ENCODE results near the gene CHRNB2. TPM values are rescaled to one million over a fixed set of nuclear protein-coding genes. Genes with fewer than 3 reads are reported as not detected.
"Not testable (repeated sequence)": the region's sequence is repeated elsewhere in the genome, so short reads cannot be mapped to it uniquely, and the experiment has no call there.

The CHRNB2 gene
- polyA plus RNA-seq = under 1 TPM in 1 of 3 donors, not detected in 2; 0.07 TPM

GRCh38 chr1:154567386-154568156, at the start of gene CHRNB2:
Gene CHRNB2, plus strand, starts transcription at chr1:154567778. Its CDS starts 267 bp downstream, at chr1:154568045.
- peaks cover 6 to 13% (median 8%) of the 10 kb centered on the region in 3 donors for H3K27me3 Mint-ChIP-seq (ENCODE audit: low read depth in 3 of 3)
- peak; percentile 65 to 70 (median 68) for DNase-seq
- peaks cover 0 to 4% (median 0%) of the 10 kb centered on the region in 3 donors for H3K36me3 Mint-ChIP-seq
- peaks cover 4 to 6% of the 10 kb centered on the region in 2 donors for H3K4me1 Mint-ChIP-seq
- no peak within 1 kb of the TSS for H3K27ac Mint-ChIP-seq
- H3K4me3 Mint-ChIP-seq = peak within 1 kb of the TSS in 1 of 5 donors; percentile 49
- H3K9me3 Mint-ChIP-seq = no peaks in the 10 kb centered on the region

DNA sequence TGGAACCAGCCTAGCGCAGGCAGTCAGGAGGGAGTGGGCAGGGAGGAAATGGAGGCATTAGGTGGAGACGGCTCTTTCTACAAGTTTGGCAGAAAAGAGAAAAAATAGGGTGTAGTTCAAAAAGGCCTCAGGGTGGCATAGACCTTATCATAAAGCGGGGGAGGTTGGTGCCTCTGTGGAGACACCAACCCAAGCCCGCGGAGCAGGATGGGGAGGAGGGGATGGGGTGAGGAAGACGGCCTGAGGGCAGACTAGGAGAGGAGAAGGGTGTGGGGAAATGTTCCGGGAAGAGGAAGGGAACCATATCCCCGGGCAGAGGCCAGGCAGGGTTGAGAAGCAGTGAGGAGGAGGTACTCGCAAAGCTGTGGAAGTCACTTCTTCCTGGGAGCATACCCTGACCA, 48.0 kb upstream of the CHRNB2 start:
- Mint-ChIP-seq H3K27ac (no peak overlapping the region), H3K36me3 (no peaks in the 10 kb centered on the region), H3K9me3 (no peaks in the 10 kb centered on the region), H3K4me1 (no peaks in the 10 kb centered on the region), H3K27me3 (ENCODE audit: low read depth in 3 of 3) (peaks cover 2 to 16% (median 3%) of the 10 kb centered on the region in 3 donors), H3K4me3 (no peak overlapping the region)
- DNase-seq = no peak

DNA sequence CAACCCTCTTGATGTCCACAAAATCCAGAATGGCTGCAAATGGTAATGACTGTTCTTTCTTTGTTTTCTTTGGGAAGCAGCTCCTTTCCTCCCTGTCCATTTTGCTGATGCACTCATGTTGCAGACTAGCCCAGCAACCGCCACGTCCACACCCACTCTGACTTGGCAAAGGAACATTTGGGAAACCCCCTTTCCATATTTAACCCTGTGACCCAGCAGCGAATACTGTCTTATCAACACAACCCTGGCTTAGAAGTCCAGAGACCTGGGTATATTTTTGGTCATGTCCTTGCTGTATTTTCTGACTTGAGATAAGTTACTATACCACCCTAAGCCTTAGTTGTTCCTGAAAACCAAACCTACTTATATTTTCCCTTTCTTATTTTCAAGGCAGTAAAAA, 47.2 kb upstream of the CHRNB2 start:
- Mint-ChIP-seq H3K27ac (no peak overlapping the region), H3K9me3 (no peaks in the 10 kb centered on the region)
- DNase-seq = no peak

GRCh38 chr1:154521695-154522094, 45.9 kb upstream of the CHRNB2 start:
- H3K27ac Mint-ChIP-seq = no peak overlapping the region
- H3K4me3 Mint-ChIP-seq = no peak overlapping the region
- H3K36me3 Mint-ChIP-seq = no peaks in the 10 kb centered on the region
- no peaks in the 10 kb centered on the region for H3K4me1 Mint-ChIP-seq
- DNase-seq = no peak
- H3K9me3 Mint-ChIP-seq = no peaks in the 10 kb centered on the region
- peaks cover 0 to 12% (median 2%) of the 10 kb centered on the region in 3 donors for H3K27me3 Mint-ChIP-seq (ENCODE audit: low read depth in 3 of 3)

More for the DNA sequence above, 47.2 kb upstream of the CHRNB2 start:
- Mint-ChIP-seq H3K4me3 (no peak overlapping the region), H3K4me1 (no peaks in the 10 kb centered on the region), H3K36me3 (no peaks in the 10 kb centered on the region), H3K27me3 (ENCODE audit: low read depth in 3 of 3) (peaks cover 2 to 16% (median 3%) of the 10 kb centered on the region in 3 donors)

DNA sequence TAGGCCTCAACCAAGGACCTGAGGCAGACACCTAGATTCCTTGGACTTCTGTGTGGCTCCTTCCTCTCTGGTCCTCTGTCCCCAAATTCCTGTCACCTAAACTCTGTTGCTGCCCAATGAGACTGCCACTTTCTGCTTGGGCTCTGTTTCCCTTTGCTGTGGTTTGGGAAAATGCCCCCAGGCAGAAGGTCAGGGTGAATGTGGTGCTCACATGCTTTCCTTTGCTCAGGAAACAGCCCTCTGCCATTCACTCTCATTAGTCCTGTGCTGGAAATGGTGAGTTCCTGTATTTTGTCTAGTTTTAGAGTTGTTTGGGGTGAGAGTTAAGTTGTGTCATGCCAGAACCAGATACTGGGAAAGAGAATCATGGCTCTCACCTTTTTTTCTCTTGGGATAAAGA, 42.7 kb upstream of the CHRNB2 start:
- H3K4me3 Mint-ChIP-seq = no peak overlapping the region
- no peak for DNase-seq
- H3K27me3 Mint-ChIP-seq (ENCODE audit: low read depth in 3 of 3) = peaks cover 1 to 7% (median 1%) of the 10 kb centered on the region in 3 donors
- H3K4me1 Mint-ChIP-seq = no peaks in the 10 kb centered on the region
- no peaks in the 10 kb centered on the region for H3K9me3 Mint-ChIP-seq
- H3K27ac Mint-ChIP-seq = no peak overlapping the region
- H3K36me3 Mint-ChIP-seq = no peaks in the 10 kb centered on the region

- no peak for DNase-seq
- no peaks in the 10 kb centered on the region for H3K9me3 Mint-ChIP-seq
- H3K27ac Mint-ChIP-seq = no peak overlapping the region
- H3K4me1 Mint-ChIP-seq = no peaks in the 10 kb centered on the region
- H3K36me3 Mint-ChIP-seq = no peaks in the 10 kb centered on the region
- H3K27me3 Mint-ChIP-seq (ENCODE audit: low read depth in 3 of 3) = peaks cover 0 to 7% (median 3%) of the 10 kb centered on the region in 3 donors
- no peak overlapping the region for H3K4me3 Mint-ChIP-seq
Observed at GRCh38 chr1:154527192-154527591, 40.4 kb upstream of the CHRNB2 start.

DNA sequence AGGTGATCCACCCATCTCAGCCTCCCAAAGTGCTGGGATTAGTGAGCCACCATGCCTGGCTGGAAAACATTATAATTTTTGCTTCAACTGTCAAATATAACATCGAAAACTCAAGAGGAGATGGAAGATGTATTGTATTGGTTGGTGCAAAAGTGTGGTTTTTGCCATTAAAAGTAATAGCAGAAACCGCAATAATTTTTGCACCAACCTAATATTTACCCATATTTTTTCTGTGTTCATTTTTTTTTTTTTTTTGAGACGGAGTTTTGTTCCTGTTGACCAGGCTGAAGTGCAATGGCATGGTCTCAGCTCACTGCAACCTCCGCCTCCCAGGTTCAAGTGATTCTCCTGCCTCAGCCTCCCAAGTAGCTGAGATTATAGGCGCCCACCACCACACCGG, 38.3 kb upstream of the CHRNB2 start:
- no peak for DNase-seq
- no peak overlapping the region for H3K4me3 Mint-ChIP-seq
- H3K27ac Mint-ChIP-seq = no peak overlapping the region
- H3K36me3 Mint-ChIP-seq = no peaks in the 10 kb centered on the region
- H3K27me3 Mint-ChIP-seq (ENCODE audit: low read depth in 3 of 3) = peaks cover 0 to 4% (median 0%) of the 10 kb centered on the region in 3 donors
- no peaks in the 10 kb centered on the region for H3K9me3 Mint-ChIP-seq
- H3K4me1 Mint-ChIP-seq = no peaks in the 10 kb centered on the region

DNA sequence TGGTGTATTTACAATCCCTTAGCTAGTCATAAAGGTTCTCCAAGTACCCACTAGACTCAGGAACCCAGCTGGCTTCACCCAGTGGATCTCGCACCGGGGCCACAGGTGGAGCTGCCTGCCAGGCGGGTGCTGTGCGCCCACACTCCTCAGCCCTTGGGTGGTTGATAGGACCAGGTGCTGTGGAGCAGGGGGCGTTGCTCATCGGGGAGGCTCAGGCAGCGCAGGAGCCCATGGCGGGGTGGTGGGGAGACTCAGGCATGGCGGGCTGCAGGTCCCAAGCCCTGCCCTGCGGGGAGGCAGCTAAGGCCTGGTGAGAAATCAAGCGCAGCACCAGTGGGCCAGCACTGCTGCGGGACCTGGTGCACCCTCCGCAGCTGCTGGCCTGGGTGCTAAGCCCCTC, 35.6 kb upstream of the CHRNB2 start:
- H3K4me3 Mint-ChIP-seq; H3K4me1 Mint-ChIP-seq; H3K27me3 Mint-ChIP-seq (ENCODE audit: low read depth in 3 of 3); H3K9me3 Mint-ChIP-seq; DNase-seq; H3K27ac Mint-ChIP-seq; H3K36me3 Mint-ChIP-seq: not testable (repeated sequence)

GRCh38 chr1:154533952-154534844, 33.4 kb upstream of the CHRNB2 start:
- Mint-ChIP-seq H3K4me1 (no peaks in the 10 kb centered on the region), H3K9me3 (no peaks in the 10 kb centered on the region), H3K27ac (no peak overlapping the region), H3K36me3 (no peaks in the 10 kb centered on the region), H3K27me3 (ENCODE audit: low read depth in 3 of 3) (peaks cover 3 to 9% (median 7%) of the 10 kb centered on the region in 3 donors), H3K4me3 (no peak overlapping the region)
- no peak for DNase-seq

GRCh38 chr1:154536570-154536969, 31.0 kb upstream of the CHRNB2 start:
- no peaks in the 10 kb centered on the region for H3K36me3 Mint-ChIP-seq
- no peak overlapping the region for H3K4me3 Mint-ChIP-seq
- no peaks in the 10 kb centered on the region for H3K9me3 Mint-ChIP-seq
- no peak for DNase-seq
- H3K27ac Mint-ChIP-seq = no peak overlapping the region
- H3K27me3 Mint-ChIP-seq (ENCODE audit: low read depth in 3 of 3) = peaks cover 6 to 9% (median 9%) of the 10 kb centered on the region in 3 donors
- peaks cover 0 to 2% of the 10 kb centered on the region in 2 donors for H3K4me1 Mint-ChIP-seq

DNA sequence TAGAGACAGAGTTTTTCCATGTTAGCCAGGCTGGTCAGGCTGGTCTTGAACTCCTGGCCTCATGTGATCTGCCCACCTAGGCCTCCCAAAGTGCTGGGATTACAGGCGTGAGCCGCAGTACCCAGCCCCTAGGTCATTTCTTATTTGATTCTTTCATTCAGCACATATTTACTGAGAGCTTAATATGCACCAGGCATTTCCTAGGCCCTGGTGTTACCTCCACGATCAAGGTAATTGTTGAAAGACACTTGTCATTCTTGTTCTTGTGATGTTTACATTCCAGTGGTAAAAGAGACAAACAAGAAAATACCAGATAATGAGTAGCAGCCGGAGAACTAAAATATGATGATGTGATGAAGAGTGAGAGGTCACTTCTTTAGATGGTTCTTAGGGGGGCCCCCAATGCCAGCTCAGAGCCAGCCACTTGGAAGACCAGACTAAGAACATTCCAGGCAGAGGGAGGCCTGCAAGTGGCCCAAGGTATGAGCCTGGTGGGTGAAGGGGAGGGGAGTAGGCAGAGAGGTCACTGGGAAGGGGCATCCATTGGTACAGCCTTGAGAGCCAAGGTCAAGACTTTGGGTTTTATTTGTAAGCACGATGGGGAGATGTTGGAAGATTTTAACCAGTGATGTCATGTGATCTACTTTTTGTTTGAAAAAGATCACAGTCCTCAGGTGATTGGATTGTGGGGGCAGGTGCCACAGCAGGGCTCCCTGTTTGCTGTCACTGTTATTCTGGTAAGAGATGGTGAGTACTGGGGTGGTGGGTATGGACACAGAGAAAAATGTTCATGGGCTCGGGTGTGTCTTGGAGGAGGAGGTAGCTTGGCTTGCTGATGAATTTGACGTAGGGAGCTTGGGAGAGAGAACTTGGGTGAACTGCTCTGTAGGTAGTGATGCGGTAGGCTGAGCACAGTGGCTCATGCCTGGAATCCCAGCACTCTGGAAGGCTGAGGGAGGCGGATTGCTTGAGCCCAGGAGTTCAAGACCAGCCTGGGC, 27.8 kb upstream of the CHRNB2 start:
- DNase-seq = no peak
- no peaks in the 10 kb centered on the region for H3K36me3 Mint-ChIP-seq
- H3K4me3 Mint-ChIP-seq = no peak overlapping the region
- peaks cover 0 to 2% of the 10 kb centered on the region in 2 donors for H3K4me1 Mint-ChIP-seq
- peaks cover 7 to 11% (median 9%) of the 10 kb centered on the region in 3 donors for H3K27me3 Mint-ChIP-seq (ENCODE audit: low read depth in 3 of 3)
- H3K9me3 Mint-ChIP-seq = no peaks in the 10 kb centered on the region
- no peak overlapping the region for H3K27ac Mint-ChIP-seq

DNA sequence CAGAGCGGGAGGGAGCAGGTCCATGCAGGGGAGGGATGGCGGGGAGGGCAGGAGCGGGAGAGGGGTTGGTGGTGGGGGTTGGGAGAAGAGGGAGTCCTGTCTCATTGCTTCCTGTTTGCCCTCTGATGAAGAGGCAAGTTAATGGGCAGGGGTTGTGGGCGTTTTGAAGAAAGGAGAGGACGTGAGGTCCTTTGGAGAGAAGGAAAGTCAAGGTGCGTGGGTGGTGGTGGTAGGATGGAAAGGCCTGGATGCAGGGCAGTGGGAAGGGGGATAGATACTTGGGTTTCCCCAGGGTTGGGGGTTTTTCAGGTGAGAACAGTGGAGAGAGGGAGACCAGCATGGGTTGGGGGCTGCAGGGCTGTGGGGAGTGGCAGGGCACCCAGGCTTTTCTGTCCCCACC, 26.3 kb upstream of the CHRNB2 start:
- DNase-seq = no peak
- peaks cover 0 to 2% of the 10 kb centered on the region in 2 donors for H3K4me1 Mint-ChIP-seq
- H3K27me3 Mint-ChIP-seq (ENCODE audit: low read depth in 3 of 3) = peaks cover 5 to 8% (median 6%) of the 10 kb centered on the region in 3 donors
- H3K4me3 Mint-ChIP-seq = no peak overlapping the region
- no peak overlapping the region for H3K27ac Mint-ChIP-seq
- H3K9me3 Mint-ChIP-seq = no peaks in the 10 kb centered on the region
- no peaks in the 10 kb centered on the region for H3K36me3 Mint-ChIP-seq

Measured in immature natural killer cell (primary cell).